Upper lobe of left lung (tissue), 6 donors: Measurements from ENCODE around the gene PPM1F. TPM values are rescaled to one million over a fixed set of nuclear protein-coding genes. Genes with fewer than 3 reads are reported as not detected.

Experiments
- ATAC-seq, 2 donors: fragments of 200-7000 bp; cut with Tn5 transposase; one replicate each; pipeline ENCODE4 v1.9.1; 2022; ENCODE audit warnings: mild to moderate bottlenecking in 2 of 2, moderate library complexity in 2 of 2; ENCODE audit not compliant: low FRiP score in 2 of 2
- DNase-seq, 2 donors: peaks; one replicate each; pipeline ENCODE4 v3.0.0-alpha.2; 2019 to 2020
- H3K27ac ChIP-seq, 4 donors: fragments of 200-600 bp; sonication (generic); one replicate each; pipeline ENCODE4 v1.5.1; 2016 to 2019
- H3K27me3 ChIP-seq, 4 donors: fragments of 200-600 bp; sonication (generic); one replicate each; pipeline ENCODE4 v1.5.1; 2017 to 2019
- H3K36me3 ChIP-seq, 4 donors: fragments of 200-600 bp; sonication (generic); one replicate each; pipeline ENCODE4 v1.5.1; 2016 to 2019
- H3K4me1 ChIP-seq, 4 donors: fragments of 200-600 bp; sonication (generic); one replicate each; pipeline ENCODE4 v1.5.1; 2018 to 2019
- H3K4me3 ChIP-seq, 4 donors: fragments of 200-600 bp; sonication (generic); one replicate each; pipeline ENCODE4 v1.5.1; 2017 to 2019; ENCODE audit warnings: mild to moderate bottlenecking in 2 of 4, moderate library complexity in 1 of 4
- H3K9me3 ChIP-seq, 4 donors: fragments of 200-600 bp; sonication (generic); one replicate each; pipeline ENCODE4 v1.5.1; 2018 to 2019
- EP300 ChIP-seq, 4 donors: sonication (generic); formaldehyde crosslinking; IDR thresholded peaks; one replicate each; pipeline ENCODE4 v1.5.1; 2017; ENCODE audit warnings: antibody characterized with exemption in 4 of 4, control low read depth in 2 of 4
- POLR2A ChIP-seq, 4 donors: fragments of 450-650 bp; IDR thresholded peaks; one replicate each; pipeline ENCODE4 v1.5.1; 2016 to 2017; ENCODE audit warnings: antibody characterized with exemption in 4 of 4, mild to moderate bottlenecking in 2 of 4
- POLR2AphosphoS5 ChIP-seq, 2 donors: sonication (generic); formaldehyde crosslinking; IDR thresholded peaks; one replicate each; pipeline ENCODE4 v1.5.1; 2017; ENCODE audit warnings: antibody characterized with exemption in 2 of 2
- WGBS, 2 donors: methylation state at CpG; one replicate each; pipeline ENCODE4 v1.1.5; 2017 to 2018; 5-methylcytosine and 5-hydroxymethylcytosine counted together
- total RNA-seq, 6 donors: library from RNA; depleted of rRNA in 4 of 6; stranded (reverse); fragments of >200 nt in 4 of 6; gene quantifications; one replicate each; pipeline versions ENCODE4 v1.1.0 to v1.2.1, GENCODE V29; 2016 to 2021
- TF ChIP-seq, protein P1 (sequence below), 6 experiments: fragments of 450-650 bp in 4 of 6; fragments of 200-600 bp in 2 of 6; sonication (generic) in 2 of 6; IDR thresholded peaks; one replicate each; pipeline ENCODE4 v1.5.1; 2016 to 2019; ENCODE audit warnings: antibody characterized with exemption in 6 of 6
- donor health status: DM: no; HTN: no; CAD: no; lungs with moderate emphysema.
- donor health status: DM: no; HTN: yes; CAD: no; lungs with severe emphysema.

PPM1F gene
- total RNA-seq, 6 donors from 2014 or later, result 21.0 to 85.3 (median 33.2) TPM

DNA sequence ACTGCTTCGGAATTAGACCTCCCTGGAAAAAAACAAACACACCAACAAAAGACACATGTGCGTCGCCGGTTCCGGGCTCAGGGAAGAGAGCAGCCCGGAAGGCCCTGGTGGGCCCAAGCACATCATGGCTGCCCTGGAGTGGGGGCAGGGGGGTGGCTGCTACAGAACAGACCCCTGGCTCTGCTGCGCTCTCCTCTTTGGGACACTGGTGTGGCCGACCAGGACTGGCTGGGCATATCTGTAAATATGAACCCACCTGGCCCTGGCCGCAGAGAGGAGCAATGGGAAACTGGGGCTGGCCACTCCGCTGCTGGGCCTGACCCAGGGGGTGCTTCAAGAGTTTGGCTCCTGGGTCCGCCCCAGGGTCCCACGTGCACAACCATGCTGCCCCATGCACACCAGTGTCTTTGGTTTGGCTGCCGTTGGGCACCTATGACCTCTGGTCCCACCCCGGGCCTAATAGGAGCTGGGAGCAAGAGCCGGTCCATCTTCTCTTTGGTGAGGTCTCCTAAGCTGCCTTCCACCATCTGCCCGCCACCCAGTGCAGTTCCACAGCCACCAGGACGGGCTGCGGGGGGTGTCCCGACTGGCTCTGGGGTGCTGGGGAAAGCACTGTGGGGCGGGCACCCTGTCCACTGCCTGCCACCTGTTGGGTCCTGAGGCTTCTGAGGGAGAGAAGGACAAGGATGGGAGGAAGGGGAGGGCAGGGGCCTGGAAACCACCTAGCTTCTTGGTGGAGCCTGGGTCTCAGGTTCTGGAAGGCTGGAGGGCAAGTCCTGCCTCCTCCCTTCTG, 30.1 kb downstream of the PPM1F start:
- peaks cover 0 to 85% (median 31%) of the 10 kb centered on the region in 4 donors for H3K36me3 ChIP-seq
- no peak overlapping the region for H3K27ac ChIP-seq
- DNase-seq, result no peak
- TF ChIP-seq, protein P1, sequence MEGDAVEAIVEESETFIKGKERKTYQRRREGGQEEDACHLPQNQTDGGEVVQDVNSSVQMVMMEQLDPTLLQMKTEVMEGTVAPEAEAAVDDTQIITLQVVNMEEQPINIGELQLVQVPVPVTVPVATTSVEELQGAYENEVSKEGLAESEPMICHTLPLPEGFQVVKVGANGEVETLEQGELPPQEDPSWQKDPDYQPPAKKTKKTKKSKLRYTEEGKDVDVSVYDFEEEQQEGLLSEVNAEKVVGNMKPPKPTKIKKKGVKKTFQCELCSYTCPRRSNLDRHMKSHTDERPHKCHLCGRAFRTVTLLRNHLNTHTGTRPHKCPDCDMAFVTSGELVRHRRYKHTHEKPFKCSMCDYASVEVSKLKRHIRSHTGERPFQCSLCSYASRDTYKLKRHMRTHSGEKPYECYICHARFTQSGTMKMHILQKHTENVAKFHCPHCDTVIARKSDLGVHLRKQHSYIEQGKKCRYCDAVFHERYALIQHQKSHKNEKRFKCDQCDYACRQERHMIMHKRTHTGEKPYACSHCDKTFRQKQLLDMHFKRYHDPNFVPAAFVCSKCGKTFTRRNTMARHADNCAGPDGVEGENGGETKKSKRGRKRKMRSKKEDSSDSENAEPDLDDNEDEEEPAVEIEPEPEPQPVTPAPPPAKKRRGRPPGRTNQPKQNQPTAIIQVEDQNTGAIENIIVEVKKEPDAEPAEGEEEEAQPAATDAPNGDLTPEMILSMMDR (IDR thresholded peaks at IDR 0.05), result no peak
- TF ChIP-seq EP300 (IDR thresholded peaks at IDR 0.05) (no peak), POLR2AphosphoS5 (IDR thresholded peaks at IDR 0.05) (no peak)
- no peaks in the 10 kb centered on the region for H3K27me3 ChIP-seq
- no peaks in the 10 kb centered on the region for H3K9me3 ChIP-seq
- WGBS, 2 donors, result 87 to 92% methylated on average over 8 to 19 of the region's 20 CpGs
- no peaks in the 10 kb centered on the region for H3K4me1 ChIP-seq
- no peak for ATAC-seq
- no peak overlapping the region for H3K4me3 ChIP-seq

DNA sequence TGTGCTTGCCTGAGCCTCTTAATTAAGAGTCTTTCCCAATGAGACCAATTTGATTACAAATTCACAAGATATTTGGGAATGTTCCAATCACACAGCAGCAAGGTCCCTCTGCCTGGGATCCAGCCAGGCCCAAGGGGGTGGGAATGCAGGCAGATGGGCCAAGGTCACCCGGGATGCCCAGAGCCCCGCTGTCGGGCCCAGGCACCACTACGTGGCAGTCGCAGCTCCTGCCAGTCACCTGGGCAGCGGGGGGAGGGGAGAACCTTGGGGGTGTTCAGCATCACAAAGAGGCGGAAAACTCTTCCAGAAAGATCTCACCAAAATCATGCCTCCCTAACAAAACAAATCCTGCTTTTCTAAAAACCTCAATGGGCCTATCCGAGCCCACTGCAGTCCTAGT, 30.9 kb downstream of the PPM1F start:
- Histone ChIP-seq H3K4me1 (no peaks in the 10 kb centered on the region), H3K9me3 (no peaks in the 10 kb centered on the region), H3K4me3 (no peak overlapping the region), H3K36me3 (peaks cover 0 to 77% (median 24%) of the 10 kb centered on the region in 4 donors), H3K27me3 (no peaks in the 10 kb centered on the region), H3K27ac (no peak overlapping the region)
- ATAC-seq, result no peak
- no peak for DNase-seq
- 90 to 92% methylated on average over 3 to 8 of the region's 8 CpGs for WGBS, 2 donors
- TF ChIP-seq POLR2AphosphoS5 (IDR thresholded peaks at IDR 0.05) (no peak), POLR2A (IDR thresholded peaks at IDR 0.05) (no peak), EP300 (IDR thresholded peaks at IDR 0.05) (no peak)
- TF ChIP-seq, protein P1 (IDR thresholded peaks at IDR 0.05), result no peak

DNA sequence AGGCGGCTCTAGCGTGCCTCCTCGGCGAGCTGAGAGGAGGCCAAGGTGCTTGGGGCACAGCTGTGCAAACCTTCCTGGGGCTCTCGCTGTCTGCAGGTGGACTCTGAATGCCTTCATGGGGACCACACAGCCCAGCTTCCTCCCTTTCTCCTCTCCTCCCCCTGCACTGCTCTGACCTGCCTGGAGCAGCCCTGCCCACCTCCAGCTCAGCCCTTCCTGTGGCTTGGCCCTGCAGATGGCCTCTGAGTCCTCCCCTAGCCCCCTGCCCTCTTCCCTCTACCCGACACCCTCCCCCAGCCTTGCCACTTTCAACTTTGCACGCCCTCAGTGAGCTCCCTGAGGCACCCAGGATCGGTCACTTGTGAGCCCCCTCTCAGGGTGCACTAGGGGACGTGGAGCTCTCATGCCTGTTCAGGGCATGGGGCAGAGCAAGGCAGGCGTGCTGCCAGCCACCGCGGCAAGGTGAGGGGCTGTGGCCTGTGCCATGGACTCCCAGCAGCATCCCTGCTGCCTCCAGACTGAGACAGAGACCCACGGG, 31.4 kb downstream of the PPM1F start:
- Histone ChIP-seq H3K4me3 (no peak overlapping the region), H3K27ac (no peak overlapping the region), H3K4me1 (no peaks in the 10 kb centered on the region), H3K27me3 (no peaks in the 10 kb centered on the region), H3K9me3 (no peaks in the 10 kb centered on the region), H3K36me3 (peaks cover 0 to 72% (median 22%) of the 10 kb centered on the region in 4 donors)
- DNase-seq (no peak), ATAC-seq (no peak)
- WGBS, 2 donors, result 85% methylated on average over 11 to 13 of the region's 13 CpGs
- TF ChIP-seq POLR2A (IDR thresholded peaks at IDR 0.05) (no peak), POLR2AphosphoS5 (IDR thresholded peaks at IDR 0.05) (no peak), EP300 (IDR thresholded peaks at IDR 0.05) (no peak)
- TF ChIP-seq, protein P1 (IDR thresholded peaks at IDR 0.05), result no peak

DNA sequence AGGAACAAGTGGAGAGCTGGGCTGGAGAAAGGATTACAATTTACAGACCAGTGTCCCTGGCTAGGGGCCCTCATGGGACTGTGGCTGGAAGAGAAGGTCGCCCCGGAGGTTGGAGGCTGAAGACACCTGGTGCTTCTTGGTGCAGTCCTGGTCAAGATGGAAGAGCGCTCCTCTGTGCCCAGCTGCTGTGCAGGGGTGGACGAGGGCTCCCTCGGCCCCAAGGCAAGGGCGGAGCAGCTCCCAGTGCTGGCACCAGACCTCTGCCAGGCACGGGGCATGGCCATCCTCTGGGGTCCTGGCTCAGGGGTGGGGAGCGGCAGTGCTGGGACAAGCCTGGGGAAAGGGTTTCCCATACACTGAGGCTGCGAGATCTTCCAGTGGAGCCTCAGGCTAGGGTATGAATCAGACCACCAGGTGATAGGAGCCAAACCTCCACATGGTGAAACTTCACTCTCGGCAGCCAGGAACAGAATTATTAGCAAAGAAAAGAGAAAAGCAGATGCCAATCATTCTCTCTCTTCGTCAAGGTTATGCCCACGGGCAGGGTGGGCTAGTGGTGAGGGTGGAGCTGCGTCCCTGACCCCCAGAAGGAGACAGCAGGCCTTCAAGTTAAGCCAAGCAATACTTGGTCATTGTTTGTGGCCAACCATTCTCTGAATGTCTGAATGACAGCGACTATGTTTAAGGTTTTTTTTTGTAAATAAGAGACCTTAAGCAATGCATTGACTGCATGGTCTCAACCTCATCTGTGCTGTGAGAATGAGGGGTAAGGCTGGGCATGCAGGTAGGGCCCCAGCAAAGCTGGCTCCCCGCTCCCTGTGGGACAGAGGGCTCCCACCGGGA, 32.1 kb downstream of the PPM1F start:
- no peak for TF ChIP-seq POLR2A (IDR thresholded peaks at IDR 0.05)
- no peak for TF ChIP-seq EP300 (IDR thresholded peaks at IDR 0.05)
- TF ChIP-seq POLR2AphosphoS5 (IDR thresholded peaks at IDR 0.05), result no peak
- TF ChIP-seq, protein P1 (IDR thresholded peaks at IDR 0.05), result no peak

More for the DNA sequence above, 32.1 kb downstream of the PPM1F start:
- ATAC-seq, result no peak
- WGBS, 2 donors, result 84 to 85% methylated on average over 16 of the region's 16 CpGs
- Histone ChIP-seq H3K9me3 (no peaks in the 10 kb centered on the region), H3K4me1 (no peaks in the 10 kb centered on the region), H3K36me3 (peaks cover 0 to 65% (median 19%) of the 10 kb centered on the region in 4 donors), H3K27me3 (no peaks in the 10 kb centered on the region), H3K4me3 (no peak overlapping the region), H3K27ac (no peak overlapping the region)
- DNase-seq, result no peak
